T-helper 2 cell treated with Interferon-gamma antibody and Interleukin-4, amounts not matched to agents 100 ng/mL and 5 ng/mL, for 36 hours (primary cell): ENCODE measurements around the gene MAFG. TPM values are rescaled to one million over a fixed set of nuclear protein-coding genes. Genes with fewer than 3 reads are reported as not detected.

ENCODE experiments used
- intact Hi-C: fragments of 100-400 bp; cut with micrococcal nuclease; formaldehyde crosslinking; loops from one replicate; pipeline ENCODE4 v1.15.1; 2023
- total RNA-seq: library from RNA; stranded (reverse); gene quantifications from 2 replicates; pipeline ENCODE4 v1.2.3, GENCODE V29; 2022

Gene MAFG
- total RNA-seq, 1 donor from 2014 or later = 23.6 TPM

GRCh38 chr17:81939881-81940385 lies 12.4 kb upstream of the MAFG start:
- intact Hi-C loops = no loop called here

DNA sequence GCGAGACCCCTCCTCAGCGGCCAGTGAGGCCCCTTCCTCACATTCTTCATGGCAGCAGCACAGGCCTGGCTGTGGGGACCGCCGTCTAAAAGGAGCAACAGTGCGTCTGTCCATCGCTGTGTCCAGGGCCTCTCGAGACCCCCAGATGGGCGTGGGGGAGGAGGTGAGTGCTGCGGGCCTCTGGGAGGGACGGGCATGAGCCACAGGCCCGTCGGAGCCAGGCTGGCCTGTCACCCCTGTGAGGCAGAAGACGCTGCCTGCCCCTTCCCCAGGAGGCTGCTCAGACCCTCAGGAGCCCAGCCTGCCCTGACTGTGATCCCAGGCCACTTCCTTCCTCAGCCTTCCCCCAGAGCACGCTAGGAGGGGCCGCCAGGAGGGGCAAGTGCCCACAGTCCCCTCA lies 11.7 kb upstream of the MAFG start:
- intact Hi-C loops = no loop called here

- intact Hi-C loops = no loop called here
Measured at GRCh38 chr17:81935709-81936084, 8.2 kb upstream of the MAFG start.

GRCh38 chr17:81934850-81935708 lies 7.5 kb upstream of the MAFG start:
- intact Hi-C loops = no loop called here

DNA sequence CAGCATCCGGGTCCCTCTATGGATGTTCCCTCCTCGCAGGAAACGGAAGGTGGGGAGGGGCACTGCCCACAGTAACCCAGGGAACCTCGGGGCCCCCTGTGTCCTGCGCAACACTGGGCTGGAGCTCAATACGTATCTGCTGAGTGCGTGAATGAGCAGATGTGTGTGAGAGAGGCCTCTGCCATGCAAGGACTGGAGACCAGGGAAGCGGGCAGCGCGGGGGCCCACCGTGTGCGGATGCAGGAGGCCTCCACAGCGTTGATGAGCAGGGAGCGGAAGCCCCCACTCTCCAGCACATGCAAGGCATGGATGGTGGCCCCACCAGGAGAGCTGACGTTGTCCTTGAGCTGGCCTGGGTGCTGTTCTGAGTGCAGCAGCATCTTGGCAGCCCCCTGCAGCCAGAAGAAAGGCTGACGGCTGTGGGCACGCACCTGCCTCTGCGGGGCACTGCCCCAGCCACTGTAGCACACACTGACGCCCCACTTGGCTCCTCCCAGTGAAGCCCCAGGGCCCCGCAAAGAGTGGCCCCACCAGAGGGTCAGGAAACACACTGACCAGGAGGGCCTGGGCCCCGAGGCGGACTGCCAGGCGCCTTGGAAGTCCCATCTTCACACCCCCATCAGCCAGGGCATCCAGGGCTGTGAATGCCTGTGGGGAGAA lies 6.7 kb upstream of the MAFG start:
- intact Hi-C loops = no loop called here

DNA sequence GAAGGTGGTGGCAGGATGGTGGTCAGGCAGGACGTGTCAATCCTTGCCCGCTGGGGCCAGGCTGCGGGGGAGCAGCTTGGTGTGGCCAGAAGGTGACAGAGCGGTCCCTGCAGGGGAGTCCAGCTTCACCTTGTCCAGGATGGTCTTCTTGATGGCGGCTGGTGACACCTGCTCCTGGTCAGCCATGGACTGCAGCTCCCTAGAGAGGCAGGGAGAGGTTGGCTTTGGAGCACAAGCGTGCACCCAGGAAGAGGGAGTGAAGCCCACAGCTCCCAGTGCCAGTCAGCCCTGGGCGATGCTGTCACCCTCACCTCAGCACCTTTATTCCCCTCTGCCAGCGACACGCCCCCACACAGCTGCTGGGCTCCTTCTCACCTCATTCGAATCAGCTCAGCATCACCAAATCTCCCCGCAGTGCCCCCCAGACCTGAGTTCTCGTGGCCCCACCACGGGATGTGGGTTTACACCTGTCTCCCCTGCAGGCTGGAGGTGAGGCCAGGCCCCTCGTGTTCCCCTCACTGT lies 5.7 kb upstream of the MAFG start:
- intact Hi-C loops = no loop called here

- intact Hi-C loops = no loop called here
Measured at GRCh38 chr17:81932333-81932983, 4.9 kb upstream of the MAFG start.

- intact Hi-C loops = no loop called here
Measured at GRCh38 chr17:81931557-81932332, 4.2 kb upstream of the MAFG start.

GRCh38 chr17:81931189-81931556 lies 3.6 kb upstream of the MAFG start:
- intact Hi-C loops = no loop called here

DNA sequence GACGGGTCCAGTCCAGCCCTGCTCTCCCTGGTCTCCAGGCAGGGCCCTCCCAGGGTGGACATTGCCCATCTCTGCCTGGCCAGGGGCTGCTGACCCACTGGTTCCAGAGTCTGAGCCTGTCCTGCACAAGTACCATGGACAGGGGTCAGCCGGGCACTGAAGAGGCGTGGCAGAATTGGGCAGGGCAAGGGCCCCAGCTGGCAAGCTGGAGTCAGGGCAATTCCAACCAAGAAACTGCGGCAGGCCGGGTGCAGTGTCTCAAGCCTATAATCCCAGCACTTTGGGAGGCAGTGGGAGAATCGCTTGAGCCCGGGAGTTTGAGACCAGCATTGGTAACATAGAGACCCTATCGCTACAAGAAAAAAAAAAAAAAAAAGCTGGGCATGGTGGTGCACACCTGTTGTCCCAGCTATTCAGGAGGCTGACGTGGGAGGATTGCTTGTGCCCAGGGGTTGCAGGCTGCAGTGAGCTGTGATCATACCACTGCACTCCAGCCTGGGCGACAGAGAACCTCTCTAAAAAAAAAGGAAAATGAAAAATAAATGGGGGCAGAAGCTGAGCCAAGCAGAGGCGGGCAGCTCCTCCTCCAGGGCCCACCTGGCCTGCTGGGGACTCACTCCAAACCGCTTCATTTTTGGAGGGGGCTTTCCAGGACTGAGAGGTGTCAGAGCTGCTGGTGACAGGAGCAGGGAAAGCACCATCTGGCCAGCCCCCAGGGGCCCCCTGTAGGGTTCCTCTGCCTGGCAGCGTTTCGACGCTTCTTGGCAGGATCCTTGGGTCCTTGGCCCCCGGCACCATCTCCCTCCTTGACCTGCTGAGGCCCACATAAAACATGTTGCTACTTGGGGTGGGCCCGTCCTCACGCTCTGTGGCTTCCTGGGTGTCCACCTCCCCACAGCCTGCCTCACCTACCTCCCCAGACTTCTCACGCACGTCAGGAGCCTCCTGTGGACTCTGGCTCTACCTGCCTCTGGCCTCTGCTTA lies 2.9 kb upstream of the MAFG start:
- intact Hi-C loops = no loop called here

DNA sequence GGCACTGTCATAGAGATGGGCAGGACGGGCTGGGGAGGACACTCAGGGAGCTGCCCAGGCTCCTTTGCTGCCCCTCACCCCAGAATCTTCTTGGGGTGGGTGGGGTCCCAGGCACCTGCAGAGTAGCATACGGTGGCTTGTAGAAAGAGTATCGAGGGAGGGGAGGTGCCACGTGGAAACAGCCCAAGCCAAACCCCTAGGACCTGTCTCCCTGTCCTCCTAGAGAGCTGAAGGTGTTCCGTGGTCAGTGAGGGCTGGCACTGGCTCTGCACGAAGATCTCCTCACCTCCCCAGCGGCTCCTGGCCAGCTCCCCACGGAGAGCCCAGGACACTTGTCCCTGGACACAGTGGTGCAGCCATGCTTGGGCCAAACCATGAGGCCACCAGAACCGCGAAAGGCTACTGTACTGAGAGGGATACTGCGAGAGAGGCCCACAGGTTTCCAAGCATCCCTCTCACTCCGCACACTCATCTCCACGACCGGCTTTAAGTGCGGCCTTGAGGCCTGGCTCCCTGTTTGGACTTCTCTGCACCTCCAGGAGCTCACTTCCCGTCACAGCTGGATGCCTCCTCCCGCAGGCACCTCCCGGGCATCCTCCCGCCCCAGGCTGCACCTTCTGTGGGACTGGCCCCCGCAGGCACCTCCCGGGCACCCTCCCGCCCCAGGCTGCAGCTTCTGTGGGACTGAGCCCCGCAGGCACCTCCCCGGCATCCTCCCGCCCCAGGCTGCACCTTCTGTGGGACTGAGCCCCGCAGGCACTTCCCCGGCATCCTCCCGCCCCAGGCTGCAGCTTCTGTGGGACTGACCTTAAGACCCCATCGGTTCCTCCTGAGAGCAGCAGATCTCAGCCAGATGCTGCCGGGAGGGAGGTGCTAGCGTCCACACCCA lies 2.0 kb upstream of the MAFG start:
- intact Hi-C loops = loop anchor here (5.0 to 10.0 kb wide), 2 partner anchors 93 to 165 kb away; partner anchors contain the start of genes CENPX, FASN and LRRC45

- intact Hi-C loops = loop anchor here (1.0 to 10.0 kb wide), 3 partner anchors 9 to 166 kb away; partner anchors contain the start of genes CENPX, FASN, LRRC45 and PYCR1
Measured at GRCh38 chr17:81928544-81929252, 1.2 kb upstream of the MAFG start.

DNA sequence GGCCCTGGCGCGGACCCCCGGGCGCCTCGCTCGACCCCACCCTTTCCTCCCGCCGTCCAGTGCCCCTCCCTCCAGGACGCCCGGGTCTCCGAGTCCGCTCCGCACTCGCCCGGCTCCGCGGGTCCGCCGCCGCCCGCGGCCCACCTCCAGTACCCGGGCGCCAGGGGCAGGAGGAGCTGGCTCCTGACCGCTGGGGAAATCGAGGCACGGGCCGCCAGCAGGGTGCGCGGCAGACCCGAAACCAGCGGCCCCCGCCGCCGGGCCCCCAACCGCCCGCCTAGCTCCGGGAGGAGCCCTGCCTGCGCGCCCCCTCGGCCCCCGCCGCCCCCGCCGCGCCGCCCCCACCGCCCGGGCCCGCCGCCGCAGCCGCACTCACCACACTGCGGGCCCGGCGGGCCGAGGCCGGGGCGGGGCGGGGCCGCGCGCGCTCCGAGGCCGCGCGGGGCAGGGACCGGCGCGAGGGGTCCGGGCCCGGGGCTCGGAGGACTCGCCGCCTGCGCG lies 333 bp downstream of the MAFG start:
- intact Hi-C loops = loop anchor here (2.0 to 10.0 kb wide), 4 partner anchors 36 to 168 kb away; partner anchors contain the start of genes ALYREF, ANAPC11, CENPX and FASN

DNA sequence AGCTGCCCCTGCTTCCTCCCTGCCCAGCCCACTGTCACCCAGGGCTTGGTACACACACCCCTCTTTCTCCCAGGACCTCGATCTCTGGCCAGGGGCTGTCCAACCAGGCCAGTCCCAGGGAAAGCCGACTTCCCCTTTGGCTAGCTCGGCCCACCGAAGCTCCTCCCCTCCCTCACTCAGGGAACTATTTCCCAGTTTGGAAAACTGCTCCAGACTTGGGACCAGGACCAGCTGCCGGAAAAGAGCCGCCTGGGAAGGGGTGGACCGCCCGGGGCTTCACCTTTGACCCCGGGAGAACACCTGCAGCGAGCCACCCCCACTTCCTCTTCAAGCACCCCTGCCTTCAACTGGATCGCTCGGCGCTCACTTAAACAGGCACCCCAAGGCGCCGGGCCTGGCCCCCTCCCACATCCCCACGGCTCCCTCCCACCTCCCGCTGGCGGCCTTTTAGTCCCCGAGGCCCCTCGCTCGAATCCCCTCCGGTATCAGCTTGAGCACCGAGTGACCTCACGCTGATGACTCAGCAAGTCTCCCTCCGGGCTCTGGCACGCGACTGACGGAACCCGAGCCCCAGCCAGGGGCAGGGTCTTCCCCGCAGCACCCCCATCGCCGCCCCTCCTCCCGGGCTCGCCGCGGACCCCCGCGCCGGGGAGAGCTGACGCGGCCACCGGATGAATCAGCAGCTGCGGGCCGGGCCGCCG lies 934 bp downstream of the MAFG start:
- intact Hi-C loops = loop anchor here (2.0 to 10.0 kb wide), 4 partner anchors 36 to 168 kb away; partner anchors contain the start of genes ALYREF, ANAPC11, CENPX and FASN

DNA sequence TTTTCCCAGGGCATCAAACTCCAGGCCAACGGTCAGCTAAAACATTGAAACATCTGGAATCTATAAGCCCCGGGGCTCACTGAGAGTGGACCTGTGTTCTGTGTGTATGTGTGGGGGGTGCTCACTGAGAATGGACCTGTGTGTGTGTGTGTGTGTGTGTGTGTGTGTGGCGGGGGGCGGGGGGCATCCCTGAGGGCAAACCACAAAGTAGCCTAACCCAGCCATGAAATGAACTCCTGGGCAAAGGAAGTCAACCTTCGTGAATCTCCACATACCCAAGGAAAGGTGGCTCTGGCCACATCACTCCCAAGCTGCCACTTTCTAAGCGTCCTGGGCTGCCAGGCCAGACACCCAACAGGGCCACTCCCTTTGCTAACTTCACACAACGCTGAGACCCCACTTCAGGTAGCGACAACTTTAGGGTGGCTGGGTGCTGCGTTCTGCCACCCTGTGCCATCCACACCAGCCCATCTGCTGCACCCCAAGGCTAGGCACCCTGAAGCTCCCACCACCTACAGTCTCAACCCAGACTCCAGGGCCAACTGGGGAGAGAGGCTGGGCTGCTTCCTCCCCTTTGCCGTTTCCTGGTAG lies 1.6 kb downstream of the MAFG start:
- intact Hi-C loops = loop anchor here (2.0 to 10.0 kb wide), 4 partner anchors 35 to 169 kb away; partner anchors contain the start of genes ALYREF, ANAPC11, CENPX and FASN
